CD1c-positive myeloid dendritic cell (primary cell): ENCODE results near the gene PDE8A.

Experiments used
- DNase-seq: peaks from one replicate; pipeline ENCODE4 v3.0.0-alpha.2; 2016; ENCODE audit errors: extremely low spot score

Gene PDE8A

DNA sequence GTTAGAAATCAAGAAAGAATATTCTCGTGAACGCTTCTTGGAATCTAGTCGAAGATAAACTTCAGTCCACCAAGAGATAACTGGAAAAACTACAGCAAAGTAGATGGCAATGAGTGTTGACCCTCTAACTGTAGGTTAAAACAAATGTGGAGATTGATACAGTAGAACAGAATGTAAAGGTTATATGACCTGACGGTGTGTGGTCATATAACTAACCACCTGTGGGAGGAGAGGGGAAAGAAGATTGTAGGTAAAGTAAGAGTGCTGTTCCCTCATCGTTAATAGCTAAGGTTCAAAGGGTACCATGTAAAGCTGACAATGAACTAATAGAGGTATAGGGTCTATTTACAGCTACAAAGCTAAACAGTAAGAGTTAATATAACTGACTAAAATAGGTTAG lies 52.6 kb downstream of the PDE8A start:
- DNase-seq, result no peak

DNA sequence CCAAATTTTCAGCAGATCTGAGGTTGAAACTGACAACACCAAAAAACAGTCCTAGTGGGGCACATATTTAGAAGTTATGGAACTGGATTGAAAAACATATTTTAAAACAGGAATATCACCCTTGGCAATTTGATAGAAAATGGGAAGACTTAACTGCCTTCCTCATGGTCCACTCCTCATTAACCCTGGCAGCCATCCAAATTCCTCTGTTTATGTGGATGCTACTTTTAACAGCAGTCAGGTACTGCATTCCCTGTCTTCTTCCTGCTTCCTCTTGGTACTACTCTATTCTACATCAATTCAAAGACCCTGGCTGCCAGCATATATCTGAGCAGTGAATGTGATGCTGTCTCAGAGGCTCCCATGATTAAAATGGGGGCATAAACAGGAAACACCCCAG lies 54.3 kb downstream of the PDE8A start:
- DNase-seq, result no peak

DNA sequence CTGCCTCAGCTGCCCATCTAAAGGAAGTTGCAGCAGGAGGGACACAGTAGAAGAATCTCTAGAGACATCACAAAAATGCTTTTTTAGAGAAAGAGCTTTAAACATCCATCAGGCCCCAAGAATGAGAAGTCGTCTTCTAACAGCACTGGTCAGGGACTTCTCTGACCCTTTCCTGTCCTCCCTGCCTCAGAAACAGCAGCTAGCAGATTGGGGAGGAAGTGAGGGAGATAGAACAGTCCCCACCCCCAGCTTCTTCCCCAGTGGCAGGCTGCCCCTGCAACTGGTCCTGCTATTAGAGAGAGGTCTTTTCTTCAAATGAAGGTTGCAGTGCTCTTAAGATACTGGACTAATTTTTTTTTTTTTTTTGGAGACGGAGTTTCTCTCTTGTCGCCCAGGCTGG lies 55.1 kb downstream of the PDE8A start:
- peak; percentile 19 for DNase-seq

DNA sequence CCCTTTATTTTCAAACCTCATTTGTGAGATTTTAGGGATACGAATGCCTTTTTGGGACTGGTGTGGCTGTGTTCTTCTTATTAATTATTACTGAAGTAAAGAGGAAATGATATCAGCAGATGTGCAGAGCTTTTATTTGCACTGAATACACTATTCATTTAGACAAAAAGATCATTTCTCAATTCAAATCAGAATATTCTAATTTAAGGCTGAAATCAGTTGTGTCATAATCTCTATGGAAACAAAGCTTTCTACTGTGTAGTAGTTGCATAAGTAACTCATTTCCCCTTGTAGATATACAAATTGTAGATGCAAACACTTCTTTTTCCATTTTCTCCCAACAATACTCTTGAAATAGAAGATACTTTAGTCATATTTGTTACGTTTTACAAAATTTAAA lies 56.0 kb downstream of the PDE8A start:
- DNase-seq, result peak; percentile 33

DNA sequence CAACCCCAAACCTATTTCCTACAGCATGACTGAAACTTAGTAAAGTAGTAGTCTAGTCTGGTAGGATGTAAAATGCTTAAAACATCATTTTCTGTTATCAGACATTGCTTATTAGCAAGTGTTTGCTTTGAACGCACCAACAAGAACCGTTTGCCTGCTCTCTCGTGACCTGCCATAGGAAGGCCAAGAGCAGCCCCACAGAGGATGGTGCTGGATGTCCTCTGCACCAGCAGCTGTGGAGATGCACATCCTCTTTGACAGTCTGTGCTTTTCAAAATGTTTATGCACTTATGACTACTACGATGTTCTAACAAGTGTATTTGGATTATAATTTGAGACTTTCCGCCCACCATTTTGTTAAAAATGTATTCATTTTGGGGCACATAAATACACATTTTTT lies 59.6 kb downstream of the PDE8A start:
- no peak for DNase-seq

DNA sequence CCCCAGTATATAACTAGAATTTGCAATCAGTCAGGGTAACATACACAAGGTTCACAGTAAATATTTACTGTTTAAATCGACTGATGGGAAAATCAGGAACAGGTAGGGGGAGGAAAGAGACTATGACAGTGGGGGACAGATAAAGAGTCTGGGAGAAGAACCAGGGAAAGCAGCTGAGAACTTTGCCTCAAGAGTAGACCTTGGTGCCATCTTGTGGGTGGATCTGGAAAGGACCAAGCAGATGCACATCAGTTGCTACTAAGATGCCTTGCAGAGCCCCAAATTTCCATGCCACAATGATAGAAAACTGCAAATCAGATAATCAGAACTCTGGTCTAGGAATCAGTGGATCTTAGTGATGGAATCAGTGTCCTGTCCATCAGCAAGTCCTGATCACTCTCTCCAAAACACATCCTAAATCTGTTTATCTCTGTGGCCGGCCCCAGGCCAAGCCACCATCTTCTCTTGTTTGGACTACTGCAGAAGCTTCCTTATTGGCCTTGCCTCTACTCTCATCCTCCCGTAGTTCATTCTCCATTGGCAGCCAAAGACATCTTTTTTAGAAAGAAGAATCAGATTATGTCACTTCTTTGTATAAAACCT lies 62.7 kb downstream of the PDE8A start:
- DNase-seq, result peak; percentile 50

DNA sequence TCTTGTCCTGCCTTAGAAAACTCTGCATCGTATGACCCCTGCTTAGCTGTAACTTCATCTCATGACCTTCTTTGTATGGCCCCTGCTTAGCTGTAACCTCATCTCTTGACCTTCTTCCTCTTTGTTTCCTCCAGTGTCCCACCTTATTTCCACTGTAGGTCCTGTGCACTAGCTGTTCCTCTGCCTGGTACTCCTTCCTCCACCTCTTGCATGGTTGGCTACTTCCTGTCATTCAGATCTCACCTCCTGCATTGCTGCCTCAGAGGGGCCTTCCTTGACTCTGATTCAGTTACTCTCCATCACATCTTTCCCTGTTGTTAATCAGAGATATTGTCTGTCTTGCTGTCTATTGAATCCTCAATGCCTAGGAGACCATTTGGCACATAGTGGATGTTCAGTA lies 63.2 kb downstream of the PDE8A start:
- DNase-seq, result no peak

DNA sequence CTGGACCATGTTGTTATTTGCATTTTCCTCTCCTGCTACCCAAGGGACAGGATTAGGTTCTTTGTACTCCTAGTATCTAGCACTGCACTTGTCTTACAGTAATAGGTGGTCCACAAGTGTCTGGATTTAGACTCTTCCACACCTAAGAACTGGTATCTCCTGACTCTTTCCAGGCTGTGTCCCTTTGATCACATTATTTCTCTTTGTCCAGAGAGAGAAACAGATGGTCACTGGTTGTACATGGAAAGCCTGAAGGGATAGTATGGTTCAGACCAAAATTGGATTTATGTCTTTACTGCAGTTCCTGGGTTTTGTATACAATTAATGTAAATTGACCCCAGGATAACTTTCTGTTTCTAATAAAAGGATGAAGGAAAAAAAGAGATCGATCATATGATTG lies 64.0 kb downstream of the PDE8A start:
- DNase-seq, result no peak

DNA sequence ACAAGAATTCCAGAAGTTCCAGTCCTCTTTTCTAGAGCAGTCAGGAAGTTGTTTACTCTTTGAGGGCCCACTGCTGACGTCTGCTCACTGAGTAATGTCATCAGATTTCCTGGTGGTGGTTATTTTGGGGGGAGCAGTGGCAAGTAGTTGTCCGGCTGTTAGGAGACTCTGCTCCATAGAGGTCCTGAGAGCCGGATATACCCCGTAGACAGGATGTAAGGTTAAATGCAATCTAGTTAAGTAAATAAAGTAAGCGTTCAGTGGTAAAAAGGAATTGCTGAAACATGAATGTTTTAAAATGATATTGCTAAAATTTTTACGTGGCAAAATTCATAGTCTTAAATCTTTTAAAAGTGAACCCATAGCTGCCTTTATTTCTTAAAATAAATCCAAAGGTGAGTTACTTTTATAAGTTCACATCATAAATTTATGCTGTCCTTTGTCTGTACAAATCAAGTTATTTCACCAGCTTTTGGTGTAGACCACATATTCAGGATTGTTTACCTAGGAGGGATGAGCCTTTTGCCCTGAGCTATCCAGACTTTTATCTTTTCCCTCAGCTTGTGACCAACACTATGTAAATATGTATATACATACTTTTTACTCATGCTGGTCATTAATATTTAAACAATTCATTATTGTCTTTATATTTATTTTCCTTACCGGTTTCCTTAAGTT lies 65.8 kb downstream of the PDE8A start:
- DNase-seq, result no peak

DNA sequence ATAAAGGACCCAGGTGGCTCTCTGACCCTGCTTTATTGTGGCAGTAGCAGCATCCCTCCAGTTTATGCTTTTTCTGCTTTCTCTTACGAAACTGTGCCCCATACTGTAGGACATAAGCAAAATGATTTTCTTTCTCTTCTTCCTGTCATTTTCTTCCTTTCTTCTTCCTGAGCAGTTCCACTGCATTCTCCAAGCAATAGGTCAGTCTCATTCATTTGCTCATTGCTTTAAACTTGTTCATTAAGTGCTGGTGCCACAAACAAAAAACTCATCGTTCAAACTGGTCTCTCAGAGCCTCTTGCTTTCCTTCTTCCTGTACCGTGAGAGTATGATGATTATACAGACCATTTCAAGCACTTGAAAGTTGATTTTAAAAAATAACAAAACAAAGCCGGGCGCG lies 66.8 kb downstream of the PDE8A start:
- no peak for DNase-seq

DNA sequence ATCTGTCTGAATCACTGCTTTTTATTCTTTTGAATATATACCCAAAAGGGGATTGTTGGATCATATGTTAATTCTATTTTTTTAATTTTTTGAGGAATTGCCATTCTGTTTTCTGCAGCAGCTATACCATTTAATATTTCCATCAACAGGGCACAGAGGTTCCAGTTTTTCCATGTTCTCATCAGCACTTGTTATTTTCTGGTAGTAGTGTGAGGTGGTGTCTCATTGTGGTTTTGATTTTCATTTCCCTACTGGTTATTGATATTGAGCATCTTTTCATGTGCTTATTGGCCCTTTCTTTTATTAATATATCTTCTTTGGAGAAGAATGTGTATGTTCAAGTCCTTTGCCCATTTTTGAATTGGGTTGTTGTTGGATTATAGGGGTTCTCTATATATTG lies 68.1 kb downstream of the PDE8A start:
- DNase-seq, result no peak

DNA sequence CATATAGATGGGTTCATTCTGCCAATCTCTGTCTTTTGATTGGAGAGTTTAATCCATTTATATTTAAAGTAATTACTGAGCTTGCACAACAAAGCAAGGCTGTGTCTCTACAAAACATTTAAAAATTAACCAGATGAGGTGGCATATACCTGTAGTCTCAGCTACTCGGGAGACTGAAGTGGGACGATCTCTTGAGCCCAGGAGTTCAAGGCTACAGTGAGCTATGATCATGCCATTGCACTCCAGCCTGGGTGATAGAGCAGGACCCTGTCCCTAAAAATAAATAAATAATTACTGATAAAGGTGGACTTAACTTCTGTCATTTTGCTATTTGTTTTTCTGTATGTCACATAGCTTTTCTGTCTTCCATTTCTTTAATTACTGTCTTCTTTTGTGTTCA lies 78.1 kb downstream of the PDE8A start:
- DNase-seq, result no peak

DNA sequence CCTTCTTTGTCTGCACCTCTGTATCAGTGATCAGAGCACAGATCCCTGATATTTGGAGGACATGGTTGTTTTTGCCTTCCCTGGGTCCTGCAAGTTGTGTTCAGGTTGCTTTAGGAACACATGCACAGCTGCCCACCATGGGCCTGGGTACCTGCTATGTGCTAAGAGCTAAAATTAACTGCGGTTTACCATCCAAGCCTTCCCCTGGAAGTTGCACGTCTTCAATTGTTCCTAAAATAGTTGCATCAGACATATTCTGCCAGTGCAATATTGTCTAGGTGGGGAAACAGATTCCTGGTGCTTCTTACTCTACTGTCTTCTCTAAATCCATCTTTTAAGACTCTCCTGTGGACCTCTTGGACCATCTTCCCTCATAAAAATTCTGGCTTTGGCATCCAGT lies 80.9 kb downstream of the PDE8A start:
- no peak for DNase-seq

DNA sequence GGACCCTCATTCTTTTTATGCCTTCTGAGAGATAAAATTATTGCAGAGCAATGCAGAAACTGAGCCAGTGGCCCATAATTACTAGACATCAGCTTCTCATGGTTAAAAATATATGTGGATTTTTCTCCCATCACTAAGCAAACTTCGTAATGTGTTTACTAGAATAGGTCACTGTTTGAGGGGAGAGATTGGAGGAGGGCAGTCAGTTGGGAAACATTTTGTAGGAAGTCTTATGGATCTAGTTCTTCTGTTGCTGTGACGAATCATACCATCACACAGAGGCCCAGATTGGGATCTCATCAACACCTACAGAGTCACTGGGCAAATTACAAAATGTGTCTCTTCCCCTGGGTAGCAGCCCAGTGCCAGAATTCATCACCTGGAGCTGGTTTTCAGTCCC lies 81.4 kb downstream of the PDE8A start:
- DNase-seq, result no peak

DNA sequence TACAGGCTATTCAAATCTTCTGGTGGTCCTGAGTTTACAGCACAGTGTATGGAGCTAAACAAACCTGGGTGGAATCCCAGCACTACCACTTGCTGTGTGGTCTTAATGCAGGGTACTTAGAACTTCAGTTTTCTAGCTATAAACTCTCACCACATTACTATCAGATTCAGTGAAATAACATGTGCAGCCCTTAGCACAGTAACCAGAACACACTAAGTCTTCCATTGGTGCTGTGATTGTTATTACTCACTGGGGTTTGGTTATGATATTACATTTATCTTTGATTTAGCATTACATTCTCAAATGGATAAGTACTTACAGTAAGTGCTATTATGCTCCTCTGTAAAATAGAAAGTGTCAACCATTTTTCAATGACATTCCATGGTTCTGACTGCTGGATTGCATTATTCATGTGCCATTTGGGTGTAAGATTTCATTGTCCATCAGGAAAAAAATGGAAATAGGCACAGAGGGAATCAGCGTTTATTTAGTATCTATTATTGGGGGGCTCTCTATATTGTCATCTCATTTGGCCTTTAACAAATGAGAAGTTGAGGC lies 81.9 kb downstream of the PDE8A start:
- no peak for DNase-seq

DNA sequence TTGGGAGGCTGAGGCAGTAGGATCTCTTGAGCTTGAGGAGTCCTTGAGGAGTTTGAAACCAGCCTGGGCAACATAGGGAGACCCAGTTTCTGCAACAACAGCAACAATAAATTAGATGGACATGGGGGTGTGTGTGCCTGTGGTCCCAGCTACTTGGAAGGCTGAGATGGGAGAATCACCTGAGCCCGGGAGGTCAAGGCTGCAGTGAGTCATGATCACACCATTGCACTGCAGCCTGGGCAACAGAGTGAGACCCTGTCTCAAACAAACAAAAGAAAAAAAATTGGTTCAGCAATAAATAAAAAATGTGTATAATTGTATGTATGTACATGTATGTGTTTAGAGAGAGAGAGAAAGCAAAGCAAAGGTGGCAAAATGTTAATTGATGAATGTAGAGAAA lies 83.1 kb downstream of the PDE8A start:
- DNase-seq, result no peak

DNA sequence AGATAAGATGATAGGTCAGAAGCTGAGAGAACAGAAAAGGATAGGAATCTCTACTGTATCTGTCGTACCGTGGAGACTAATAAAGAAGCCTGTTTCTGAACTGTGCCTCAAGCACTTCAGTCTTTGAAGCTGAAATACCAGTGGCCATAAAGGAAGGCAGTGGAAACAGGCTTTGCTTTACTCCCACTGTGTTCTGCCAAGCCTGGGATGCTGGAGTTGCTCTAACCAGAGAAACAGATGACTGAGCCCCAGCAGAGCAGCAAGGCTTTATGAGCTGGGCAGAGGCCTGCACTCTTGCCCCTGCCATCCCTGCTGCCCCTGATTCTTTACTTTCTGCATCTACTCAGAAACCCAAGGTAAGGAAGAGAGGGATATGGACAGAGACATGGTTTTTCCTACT lies 89.4 kb downstream of the PDE8A start:
- no peak for DNase-seq

DNA sequence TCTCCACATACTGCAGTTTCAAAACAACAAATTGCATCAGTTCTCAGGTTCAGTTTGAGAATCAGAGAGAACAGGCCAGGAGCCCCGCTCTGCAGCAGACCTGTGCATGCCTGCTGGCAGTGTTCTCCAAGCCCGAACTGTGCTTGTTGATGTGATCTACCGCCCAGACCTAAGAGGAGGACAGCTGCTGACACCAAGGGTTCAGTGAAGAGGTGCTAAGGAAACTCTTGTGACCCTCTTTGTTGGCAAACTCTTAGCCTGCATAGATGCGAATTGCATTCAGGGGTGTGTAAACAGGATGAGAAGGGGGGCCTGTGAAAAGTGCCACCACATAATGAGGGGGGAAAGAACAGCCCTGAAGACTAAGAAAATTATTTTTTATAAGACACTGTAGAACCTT lies 89.8 kb downstream of the PDE8A start:
- no peak for DNase-seq

DNA sequence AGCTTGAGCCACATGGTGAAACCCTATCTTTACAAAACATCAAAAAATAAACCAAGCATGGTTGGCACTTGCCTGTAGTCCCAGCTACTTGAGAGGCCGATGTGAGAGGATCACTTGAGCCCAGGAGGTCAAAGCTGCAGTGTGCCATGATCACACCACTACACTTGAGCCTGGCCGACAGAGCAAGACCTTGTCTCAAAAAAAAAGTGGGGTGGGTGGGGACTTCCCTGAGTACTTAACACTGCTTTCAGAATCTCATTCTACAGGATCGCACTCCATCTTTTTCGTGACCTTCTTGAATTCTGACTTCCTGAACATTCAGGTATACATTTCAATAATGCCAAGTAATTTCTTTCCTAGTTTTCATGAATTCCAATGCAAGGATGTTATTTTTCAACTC lies 91.3 kb downstream of the PDE8A start:
- DNase-seq, result no peak

DNA sequence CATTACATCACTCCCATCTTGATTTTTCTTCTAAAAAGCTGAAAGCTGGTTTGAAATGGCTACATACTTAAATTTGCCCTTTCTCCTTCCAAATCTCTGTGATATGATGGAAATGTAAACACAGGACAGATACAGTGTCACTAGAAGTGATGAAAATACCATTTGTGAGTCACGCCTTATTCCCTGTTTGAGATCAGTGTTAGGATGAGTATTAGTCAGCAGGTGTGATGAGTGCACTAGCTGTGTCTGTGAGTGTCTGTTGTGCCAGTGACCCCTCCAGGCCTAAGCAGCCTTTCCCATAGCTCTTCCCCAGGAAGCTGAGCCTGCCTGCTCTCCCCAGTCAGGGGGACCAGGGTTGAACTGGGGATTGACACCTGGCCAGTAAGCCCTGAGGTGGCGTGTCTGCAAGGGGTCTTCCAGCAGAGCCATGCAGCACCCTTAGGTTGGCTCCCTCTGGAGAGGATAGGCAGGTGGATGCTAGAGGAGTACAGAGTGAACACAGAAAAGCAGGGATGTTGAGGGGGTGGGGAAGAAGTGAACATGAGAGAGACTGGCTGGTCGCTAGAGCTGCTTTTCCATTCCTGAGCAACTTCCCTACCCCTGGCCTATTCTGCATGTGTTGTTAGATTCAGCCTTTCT lies 92.0 kb downstream of the PDE8A start:
- DNase-seq, result no peak

DNA sequence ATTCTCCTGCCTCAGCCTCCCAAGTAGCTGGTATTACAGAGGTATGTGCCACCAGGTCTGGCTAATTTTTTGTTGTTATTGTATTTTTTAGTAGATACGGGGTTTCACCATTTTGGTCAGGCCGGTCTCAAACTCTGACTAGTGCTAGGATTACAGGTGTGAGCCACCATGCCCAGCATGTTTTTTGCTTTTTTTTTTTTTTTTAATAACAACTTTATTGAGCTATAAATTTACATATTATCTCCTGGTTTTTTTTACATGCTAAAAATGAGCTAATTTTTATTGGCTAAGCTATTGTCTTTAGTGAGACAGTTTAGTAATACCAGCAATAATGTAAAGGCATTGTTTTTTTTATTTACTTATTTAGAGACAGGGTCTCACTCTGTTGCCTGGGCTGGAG lies 105.2 kb downstream of the PDE8A start:
- DNase-seq, result no peak

DNA sequence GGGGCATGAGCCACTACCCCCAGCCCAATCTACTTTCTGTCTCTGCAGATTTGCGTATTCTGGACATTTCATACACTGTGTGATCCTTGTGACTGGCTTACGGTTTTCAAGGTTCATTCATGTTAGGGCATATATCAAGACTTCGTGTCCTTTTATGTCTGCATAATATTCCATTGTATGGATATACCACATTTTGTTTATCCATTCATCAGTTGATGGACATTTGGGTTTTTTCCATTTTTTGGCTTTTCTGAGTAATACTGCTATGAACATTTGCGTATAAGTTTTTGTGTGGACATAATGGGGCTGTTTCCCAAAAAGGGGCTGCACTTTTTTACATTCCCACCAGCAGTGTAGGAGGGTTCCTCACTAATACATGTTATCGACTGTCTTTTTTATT lies 106.6 kb downstream of the PDE8A start:
- DNase-seq, result no peak

DNA sequence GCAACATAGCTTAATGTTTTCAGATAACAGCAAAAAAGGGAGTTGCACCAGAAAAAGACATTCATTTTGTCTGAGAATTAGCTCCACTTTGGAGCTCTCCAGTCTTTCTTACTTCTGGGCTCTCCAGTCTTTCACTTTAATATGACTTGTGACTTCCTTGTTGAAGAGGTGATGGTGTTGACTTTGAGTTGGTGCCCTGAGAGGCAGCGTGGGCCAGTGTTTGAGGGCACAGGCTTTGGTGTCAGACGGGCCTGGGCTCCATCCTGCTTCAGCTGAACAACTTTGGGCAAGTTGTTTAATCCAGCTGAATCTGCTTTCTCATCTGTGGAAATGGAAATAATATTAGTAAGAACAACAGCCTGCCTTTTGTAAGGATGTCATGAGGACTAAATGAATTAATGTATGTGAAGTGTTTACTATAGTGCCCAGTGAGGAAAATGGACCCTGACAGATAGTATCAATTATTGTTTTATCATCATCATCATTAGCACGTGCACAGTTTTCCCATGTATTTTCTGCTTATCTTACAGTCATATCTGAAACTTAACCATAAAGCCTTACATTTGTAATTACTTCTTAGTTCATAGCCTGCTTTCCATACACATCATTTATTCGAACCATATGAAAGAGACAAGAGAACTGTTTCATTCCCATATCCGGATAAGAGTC lies 108.4 kb downstream of the PDE8A start:
- no peak for DNase-seq
